Immature natural killer cell (primary cell): Measurements from ENCODE around the gene FOXD2. TPM values are rescaled to one million over a fixed set of nuclear protein-coding genes. Genes with fewer than 3 reads are reported as not detected.

Experiments used
- polyA plus RNA-seq, 3 donors: library from polyadenylated mRNA; unstranded; fragments of 300-500 nt; fragmentation: Illumina TruSeq; gene quantifications; one replicate each; pipeline ENCODE4 v1.2.3, GENCODE V29; 2021

The FOXD2 gene
- polyA plus RNA-seq, 3 donors from 2014 or later: 0.03 to 0.40 (median 0.26) TPM

Other genes starting within 250 kb of the FOXD2 start
- 1 to 10 TPM in 1 of 3 donors, under 1 TPM in 1, not detected in 1; 0.58 to 7.5 TPM for gene PDZK1IP1, start 248.0 kb upstream of the FOXD2 start, polyA plus RNA-seq
- 1 to 10 TPM in 1 of 3 donors, not detected in 2; 1.7 TPM for gene TAL1, start 205.8 kb upstream of the FOXD2 start, polyA plus RNA-seq
- 1 to 10 TPM in 2 of 3 donors, under 1 TPM in 1; 0.54 to 1.8 (median 1.1) TPM for gene STIL, start 123.9 kb upstream of the FOXD2 start, polyA plus RNA-seq
- 100 to 1,000 TPM; 122 to 171 (median 140) TPM for gene CMPK1, start 104.3 kb upstream of the FOXD2 start, polyA plus RNA-seq
- gene FOXE3, start 21.8 kb upstream of the FOXD2 start, polyA plus RNA-seq: not detected